ENCODE measurements around the gene OBSCN.

The OBSCN gene

DNA sequence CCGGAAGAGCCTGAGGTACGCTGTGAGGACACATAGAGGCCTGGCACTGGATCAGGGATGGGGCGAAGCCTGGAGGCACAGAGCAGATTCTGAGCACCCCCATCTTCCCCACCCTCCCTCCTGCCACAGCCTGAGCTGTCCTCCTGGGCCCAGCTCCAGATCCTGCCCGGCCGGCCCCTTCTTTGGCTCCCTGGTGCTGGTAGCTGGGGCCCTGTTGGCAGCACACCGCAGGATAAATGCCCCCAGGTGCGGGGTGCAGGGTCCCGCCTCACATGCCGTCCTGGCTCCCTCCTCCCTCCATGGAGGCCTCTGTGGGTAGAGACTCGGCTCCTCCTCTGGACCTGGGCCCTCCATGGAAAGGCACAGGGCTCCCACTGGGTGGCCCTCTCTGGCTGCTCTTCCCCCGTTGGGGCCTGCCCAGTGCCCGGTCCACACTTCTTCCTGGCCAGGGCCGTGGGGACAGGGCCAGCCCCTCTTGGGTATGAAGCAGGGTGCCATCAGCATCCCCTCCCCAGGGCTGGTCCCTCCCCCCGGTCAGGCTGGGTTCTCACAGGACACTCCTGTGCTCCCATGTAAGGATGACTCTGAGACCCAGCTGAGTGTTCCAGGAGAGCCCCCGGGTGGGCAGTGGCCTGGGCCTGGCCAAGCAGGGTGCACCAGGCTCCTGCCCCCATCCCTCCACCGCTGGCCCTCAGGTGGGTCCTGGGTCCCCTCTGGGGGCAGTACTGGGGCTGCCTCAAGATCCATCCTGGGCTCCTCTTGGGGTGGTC is 1.1 kb upstream of the OBSCN start:
- TF ChIP-seq, protein P1, sequence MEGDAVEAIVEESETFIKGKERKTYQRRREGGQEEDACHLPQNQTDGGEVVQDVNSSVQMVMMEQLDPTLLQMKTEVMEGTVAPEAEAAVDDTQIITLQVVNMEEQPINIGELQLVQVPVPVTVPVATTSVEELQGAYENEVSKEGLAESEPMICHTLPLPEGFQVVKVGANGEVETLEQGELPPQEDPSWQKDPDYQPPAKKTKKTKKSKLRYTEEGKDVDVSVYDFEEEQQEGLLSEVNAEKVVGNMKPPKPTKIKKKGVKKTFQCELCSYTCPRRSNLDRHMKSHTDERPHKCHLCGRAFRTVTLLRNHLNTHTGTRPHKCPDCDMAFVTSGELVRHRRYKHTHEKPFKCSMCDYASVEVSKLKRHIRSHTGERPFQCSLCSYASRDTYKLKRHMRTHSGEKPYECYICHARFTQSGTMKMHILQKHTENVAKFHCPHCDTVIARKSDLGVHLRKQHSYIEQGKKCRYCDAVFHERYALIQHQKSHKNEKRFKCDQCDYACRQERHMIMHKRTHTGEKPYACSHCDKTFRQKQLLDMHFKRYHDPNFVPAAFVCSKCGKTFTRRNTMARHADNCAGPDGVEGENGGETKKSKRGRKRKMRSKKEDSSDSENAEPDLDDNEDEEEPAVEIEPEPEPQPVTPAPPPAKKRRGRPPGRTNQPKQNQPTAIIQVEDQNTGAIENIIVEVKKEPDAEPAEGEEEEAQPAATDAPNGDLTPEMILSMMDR (IDR thresholded peaks at IDR 0.05): no peak

DNA sequence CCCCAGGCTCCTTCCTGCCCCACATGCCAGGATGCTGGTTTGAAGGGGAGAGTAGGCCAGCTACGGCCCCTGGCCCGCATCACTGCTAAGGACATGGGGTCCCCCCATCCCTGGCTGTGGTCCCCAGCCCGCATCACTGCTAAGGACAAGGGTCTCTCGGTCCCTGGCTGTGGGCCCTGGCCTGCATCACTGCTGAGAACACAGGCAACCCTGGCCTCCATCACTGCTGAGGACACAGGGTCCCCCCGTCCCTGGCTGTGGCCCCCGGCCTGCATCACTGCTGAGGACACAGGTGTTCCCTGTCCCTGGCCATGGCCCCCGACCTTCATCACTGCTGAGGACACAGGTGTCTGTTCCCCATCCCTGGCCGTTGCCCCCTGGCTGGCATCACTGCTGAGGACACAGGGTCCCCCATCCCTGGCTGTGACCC is 448 bp upstream of the OBSCN start:
- TF ChIP-seq, protein P1 (IDR thresholded peaks at IDR 0.05): no peak

DNA sequence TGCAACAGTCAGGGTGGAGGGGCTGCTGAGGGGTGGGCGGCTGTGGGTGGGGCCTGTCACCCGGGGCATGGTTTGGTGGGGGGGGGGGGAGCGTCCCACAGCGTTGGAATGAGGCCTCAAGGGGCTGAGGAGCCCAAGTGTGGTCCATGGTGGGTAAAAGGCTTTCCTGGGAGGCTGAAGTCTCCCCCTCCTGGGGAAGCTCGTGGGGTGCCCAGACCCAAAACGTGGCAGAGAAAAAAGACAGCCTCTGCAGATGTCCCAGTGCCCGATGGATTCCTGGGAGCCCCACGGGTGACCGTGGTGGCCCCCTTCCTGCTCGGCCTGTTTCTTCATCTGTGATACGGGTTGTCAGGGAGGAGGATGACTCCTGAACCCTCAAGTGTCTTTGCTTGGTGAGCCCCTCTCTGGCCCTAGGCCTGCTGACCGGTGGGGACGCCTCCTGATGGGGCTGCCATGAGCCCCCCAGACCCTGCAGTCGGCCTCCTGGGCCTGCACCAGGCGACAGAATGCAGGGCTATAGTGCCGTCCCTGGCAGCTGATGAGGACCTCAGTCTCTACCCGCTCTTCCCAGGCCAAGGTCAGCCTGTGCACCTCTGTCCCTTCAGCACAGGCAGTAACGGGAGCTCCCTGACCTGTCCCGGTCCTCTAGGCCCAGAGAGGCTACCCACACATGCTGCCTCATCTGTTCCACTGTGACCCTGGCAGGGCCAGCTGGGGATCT is 1.1 kb downstream of the OBSCN start:
- TF ChIP-seq, protein P1 (IDR thresholded peaks at IDR 0.05): no peak

DNA sequence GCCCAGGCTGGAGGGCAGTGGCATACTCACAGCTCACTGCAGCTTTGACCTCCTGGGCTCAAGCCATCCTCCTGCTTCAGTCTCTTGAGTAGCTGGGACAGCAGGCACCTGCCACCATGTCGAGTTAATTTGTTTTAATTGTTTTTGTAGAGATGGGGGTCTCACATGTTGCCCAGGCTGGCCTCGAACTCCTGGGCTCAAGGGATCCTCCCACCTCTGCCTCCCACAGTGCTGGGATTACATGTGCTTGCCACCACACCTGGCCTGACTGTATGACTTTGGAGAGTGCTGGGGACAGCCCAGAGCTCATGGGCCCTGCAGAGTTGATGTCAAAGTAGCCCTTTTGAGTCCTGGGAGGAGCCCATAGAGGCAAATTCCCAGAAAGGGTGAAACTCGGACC is 1.8 kb downstream of the OBSCN start:
- TF ChIP-seq, protein P1 (IDR thresholded peaks at IDR 0.05): no peak

DNA sequence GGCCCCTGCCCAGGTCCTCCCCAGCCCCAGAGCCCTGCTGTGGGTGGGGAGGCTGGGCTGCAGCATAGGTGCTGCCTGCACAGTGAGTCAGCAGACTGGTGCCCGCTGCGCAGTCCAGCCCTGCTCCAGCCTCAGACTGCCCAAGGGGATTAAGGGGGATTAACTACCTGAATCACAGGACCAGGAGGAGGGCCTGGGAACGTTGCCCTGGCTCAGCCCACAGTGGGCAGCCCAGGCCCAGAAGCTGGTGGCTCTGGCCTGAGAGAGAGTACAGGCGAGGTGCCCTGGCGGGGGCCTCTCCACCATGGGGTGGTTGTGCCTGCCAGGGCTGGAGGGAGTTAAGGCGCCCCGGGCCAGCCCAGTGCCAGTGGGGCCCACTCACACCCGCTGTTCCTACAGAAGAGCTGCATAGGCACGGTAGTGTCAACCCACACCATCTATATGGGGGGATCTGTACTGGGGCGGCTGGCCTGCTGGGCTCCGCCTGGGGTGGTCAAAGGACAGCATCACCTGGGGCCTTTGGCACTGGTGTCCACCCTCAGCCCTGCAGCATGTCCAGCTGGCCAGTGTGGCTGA is 2.3 kb downstream of the OBSCN start:
- TF ChIP-seq, protein P1 (IDR thresholded peaks at IDR 0.05): no peak

DNA sequence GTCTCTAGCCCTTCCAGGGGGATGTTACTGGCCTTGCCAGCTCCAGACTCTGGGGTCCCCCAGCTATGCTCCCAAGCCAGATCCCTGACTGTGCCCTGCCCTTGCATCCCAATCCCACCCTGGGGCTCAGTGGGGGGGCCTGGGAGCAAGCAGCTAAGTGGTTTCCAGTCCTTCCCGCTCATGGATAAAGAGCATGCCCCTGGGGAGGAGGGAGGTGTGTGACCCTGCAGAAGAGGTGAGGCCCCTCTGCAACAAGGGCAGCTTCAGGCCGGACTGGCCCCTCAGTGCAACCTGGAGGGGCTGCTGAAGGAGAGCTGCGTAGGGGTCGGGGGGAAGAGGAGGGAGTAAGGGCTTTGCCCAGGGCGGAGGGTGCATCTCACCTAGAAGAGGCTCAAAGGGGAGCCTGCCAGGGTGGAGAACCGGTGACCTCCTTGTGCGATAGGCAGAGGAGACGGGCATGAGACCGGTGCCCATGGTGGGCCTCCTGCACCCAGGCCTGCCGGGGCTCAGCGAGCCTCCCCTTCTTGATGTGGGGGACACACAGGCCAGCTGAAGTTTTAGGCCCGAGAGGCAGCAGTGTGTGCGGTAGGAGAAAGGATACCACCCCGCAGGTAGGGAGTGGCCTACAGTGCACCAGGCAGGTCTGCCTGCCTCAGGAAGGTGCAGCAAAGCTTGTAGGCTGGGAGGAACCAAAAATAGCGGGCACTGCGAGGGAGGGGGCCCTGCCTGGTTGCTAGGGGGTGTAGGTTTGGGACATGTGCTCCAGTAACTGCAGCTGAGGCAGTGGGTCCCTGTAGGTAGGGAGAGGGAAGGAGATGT is 3.1 kb downstream of the OBSCN start:
- TF ChIP-seq, protein P1 (IDR thresholded peaks at IDR 0.05): no peak

Data from LNCAP (cell line).